Effector memory CD8-positive, alpha-beta T cell (primary cell): ENCODE measurements around the gene SURF4.

Source experiments
- ATAC-seq: fragments of 150-1000 bp; cut with Tn5 transposase; replicated peaks from 2 replicates; pipeline ENCODE4 v1.10.0; 2021; ENCODE audit warnings: mild to moderate bottlenecking, moderate library complexity
- DNase-seq, 3 experiments: peaks; one replicate each; pipeline ENCODE4 v3.0.0; 2021
- H3K27ac Mint-ChIP-seq, 2 donors: one replicate each; pipeline ENCODE4 v1.8.0; 2022; ENCODE audit warnings: mild to moderate bottlenecking in 2 of 2, mixed read lengths in 2 of 2, moderate library complexity in 2 of 2
- H3K27me3 Mint-ChIP-seq, 2 donors: one replicate each; pipeline ENCODE4 v1.8.0; 2022; ENCODE audit warnings: mixed read lengths in 2 of 2
- H3K36me3 Mint-ChIP-seq: one replicate; pipeline ENCODE4 v1.8.0; 2022; ENCODE audit warnings: mild to moderate bottlenecking, moderate library complexity, mixed read lengths; ENCODE audit not compliant: insufficient read depth
- H3K4me1 Mint-ChIP-seq, 2 donors: one replicate each; pipeline ENCODE4 v1.8.0; 2022; ENCODE audit warnings: low read depth in 2 of 2, mixed read lengths in 2 of 2
- H3K4me3 Mint-ChIP-seq, 2 donors: one replicate each; pipeline ENCODE4 v1.8.0; 2022; ENCODE audit warnings: mild to moderate bottlenecking in 2 of 2, mixed read lengths in 2 of 2, moderate library complexity in 2 of 2
- H3K9me3 Mint-ChIP-seq, 2 donors: one replicate each; pipeline ENCODE4 v1.8.0; 2022; ENCODE audit warnings: mixed read lengths in 2 of 2

The SURF4 gene

GRCh38 chr9:133390713-133391112, 14.9 kb upstream of the SURF4 start:
- no peak overlapping the region for H3K27ac Mint-ChIP-seq
- no peak for ATAC-seq
- peaks cover 0 to 1% of the 10 kb centered on the region in 2 donors for H3K4me1 Mint-ChIP-seq
- DNase-seq = no peak
- H3K9me3 Mint-ChIP-seq = no peaks in the 10 kb centered on the region
- no peak overlapping the region for H3K4me3 Mint-ChIP-seq
- no peaks in the 10 kb centered on the region for H3K36me3 Mint-ChIP-seq
- H3K27me3 Mint-ChIP-seq = peaks cover 10 to 36% of the 10 kb centered on the region in 2 donors

- ATAC-seq = no peak
- peaks cover 10 to 24% of the 10 kb centered on the region in 2 donors for H3K27me3 Mint-ChIP-seq
- H3K4me3 Mint-ChIP-seq = no peak overlapping the region
- no peaks in the 10 kb centered on the region for H3K4me1 Mint-ChIP-seq
- no peaks in the 10 kb centered on the region for H3K36me3 Mint-ChIP-seq
- H3K27ac Mint-ChIP-seq = no peak overlapping the region
- no peak for DNase-seq
- H3K9me3 Mint-ChIP-seq = no peaks in the 10 kb centered on the region
Observed at GRCh38 chr9:133389562-133389961, 13.7 kb upstream of the SURF4 start.

GRCh38 chr9:133389025-133389557, 13.2 kb upstream of the SURF4 start:
- H3K27ac Mint-ChIP-seq = no peak overlapping the region
- H3K36me3 Mint-ChIP-seq = no peaks in the 10 kb centered on the region
- no peak for ATAC-seq
- H3K27me3 Mint-ChIP-seq = peaks cover 10 to 21% of the 10 kb centered on the region in 2 donors
- H3K4me3 Mint-ChIP-seq = no peak overlapping the region
- H3K9me3 Mint-ChIP-seq = no peaks in the 10 kb centered on the region
- H3K4me1 Mint-ChIP-seq = no peaks in the 10 kb centered on the region
- no peak for DNase-seq

GRCh38 chr9:133387680-133388079, 11.8 kb upstream of the SURF4 start:
- Mint-ChIP-seq H3K27me3 (peaks cover 10 to 21% of the 10 kb centered on the region in 2 donors), H3K27ac (no peak overlapping the region), H3K36me3 (no peaks in the 10 kb centered on the region), H3K4me1 (no peaks in the 10 kb centered on the region), H3K9me3 (no peaks in the 10 kb centered on the region), H3K4me3 (no peak overlapping the region)
- ATAC-seq (no peak), DNase-seq (no peak)

- H3K27me3 Mint-ChIP-seq = peaks cover 10 to 21% of the 10 kb centered on the region in 2 donors
- H3K36me3 Mint-ChIP-seq = no peaks in the 10 kb centered on the region
- no peak overlapping the region for H3K27ac Mint-ChIP-seq
Observed at GRCh38 chr9:133386338-133386737, 10.5 kb upstream of the SURF4 start.

GRCh38 chr9:133385452-133385851, 9.6 kb upstream of the SURF4 start:
- H3K4me1 Mint-ChIP-seq = no peaks in the 10 kb centered on the region

More at GRCh38 chr9:133386338-133386737, 10.5 kb upstream of the SURF4 start:
- H3K4me1 Mint-ChIP-seq = no peaks in the 10 kb centered on the region
- no peak overlapping the region for H3K4me3 Mint-ChIP-seq
- ATAC-seq (no peak), DNase-seq (no peak)
- H3K9me3 Mint-ChIP-seq = no peaks in the 10 kb centered on the region

GRCh38 chr9:133384736-133385321, 9.0 kb upstream of the SURF4 start:
- ATAC-seq = no peak

More at GRCh38 chr9:133385452-133385851, 9.6 kb upstream of the SURF4 start:
- DNase-seq (no peak), ATAC-seq (no peak)
- no peak overlapping the region for H3K4me3 Mint-ChIP-seq
- H3K36me3 Mint-ChIP-seq = no peaks in the 10 kb centered on the region
- no peak overlapping the region for H3K27ac Mint-ChIP-seq
- H3K9me3 Mint-ChIP-seq = no peaks in the 10 kb centered on the region
- peaks cover 10 to 15% of the 10 kb centered on the region in 2 donors for H3K27me3 Mint-ChIP-seq

GRCh38 chr9:133383438-133383837, 7.6 kb upstream of the SURF4 start:
- DNase-seq (no peak), ATAC-seq (no peak)
- Mint-ChIP-seq H3K27me3 (no peaks in the 10 kb centered on the region), H3K27ac (no peak overlapping the region), H3K4me3 (no peak overlapping the region), H3K9me3 (no peaks in the 10 kb centered on the region), H3K4me1 (no peaks in the 10 kb centered on the region), H3K36me3 (no peaks in the 10 kb centered on the region)

More at GRCh38 chr9:133384736-133385321, 9.0 kb upstream of the SURF4 start:
- DNase-seq = no peak
- Mint-ChIP-seq H3K4me3 (no peak overlapping the region), H3K4me1 (no peaks in the 10 kb centered on the region), H3K36me3 (no peaks in the 10 kb centered on the region), H3K27me3 (peaks cover 4 to 9% of the 10 kb centered on the region in 2 donors), H3K9me3 (no peaks in the 10 kb centered on the region), H3K27ac (no peak overlapping the region)

GRCh38 chr9:133382507-133383141, 6.8 kb upstream of the SURF4 start:
- no peaks in the 10 kb centered on the region for H3K27me3 Mint-ChIP-seq
- no peaks in the 10 kb centered on the region for H3K9me3 Mint-ChIP-seq
- DNase-seq = no peak
- peak; percentile 50 for ATAC-seq
- H3K4me1 Mint-ChIP-seq = no peaks in the 10 kb centered on the region
- no peak overlapping the region for H3K4me3 Mint-ChIP-seq
- H3K36me3 Mint-ChIP-seq = no peaks in the 10 kb centered on the region
- no peak overlapping the region for H3K27ac Mint-ChIP-seq

GRCh38 chr9:133380734-133381133, 4.9 kb upstream of the SURF4 start:
- no peaks in the 10 kb centered on the region for H3K27me3 Mint-ChIP-seq
- ATAC-seq = no peak
- no peak overlapping the region for H3K27ac Mint-ChIP-seq
- H3K36me3 Mint-ChIP-seq = peaks cover 4% of the 10 kb centered on the region
- no peak overlapping the region for H3K4me3 Mint-ChIP-seq
- no peaks in the 10 kb centered on the region for H3K4me1 Mint-ChIP-seq
- DNase-seq = no peak
- no peaks in the 10 kb centered on the region for H3K9me3 Mint-ChIP-seq

GRCh38 chr9:133379153-133380086, 3.6 kb upstream of the SURF4 start:
- Mint-ChIP-seq H3K36me3 (peaks cover 14% of the 10 kb centered on the region), H3K27ac (no peak overlapping the region), H3K9me3 (no peaks in the 10 kb centered on the region), H3K4me1 (peaks cover 2 to 9% of the 10 kb centered on the region in 2 donors), H3K4me3 (no peak overlapping the region), H3K27me3 (no peaks in the 10 kb centered on the region)
- ATAC-seq = no peak
- DNase-seq = no peak

GRCh38 chr9:133378408-133378962, 2.6 kb upstream of the SURF4 start:
- Mint-ChIP-seq H3K4me3 (no peak overlapping the region), H3K4me1 (peaks cover 2 to 14% of the 10 kb centered on the region in 2 donors), H3K27ac (no peak overlapping the region), H3K27me3 (no peaks in the 10 kb centered on the region), H3K9me3 (no peaks in the 10 kb centered on the region), H3K36me3 (peaks cover 22% of the 10 kb centered on the region)
- ATAC-seq (no peak), DNase-seq (no peak)

- Mint-ChIP-seq H3K27me3 (no peaks in the 10 kb centered on the region), H3K27ac (no peak overlapping the region), H3K36me3 (peaks cover 29% of the 10 kb centered on the region), H3K4me3 (peak overlapping the region in 1 of 2 donors; percentile 70), H3K4me1 (peaks cover 2 to 16% of the 10 kb centered on the region in 2 donors), H3K9me3 (no peaks in the 10 kb centered on the region)
- ATAC-seq (no peak), DNase-seq (no peak)
Observed at GRCh38 chr9:133377721-133378216, 1.9 kb upstream of the SURF4 start.
